IMR-90 (cell line): ENCODE measurements around the gene SSBP2. TPM values are rescaled to one million over a fixed set of nuclear protein-coding genes. Genes with fewer than 3 reads are reported as not detected.
A peak's percentile ranks its signal among the peaks of the same experiment; 100 is the strongest.

Experiments used
- ATAC-seq: fragments of 200-7000 bp; cut with Tn5 transposase; 2 replicates; pipeline ENCODE4 v1.9.1; 2020; ENCODE audit warnings: low read depth, mild to moderate bottlenecking, moderate library complexity
- BruUV-seq: library from RNA; stranded (reverse); fragments of 400-500 nt; replicated peaks from 2 replicates; lab custom pipeline; 2021; lab: Mats Ljungman, UMichigan
- CTCF ChIA-PET: fragments of 300-600 bp; formaldehyde crosslinking; extraction: SDS; loops from one replicate; lab custom pipeline; 2021; ENCODE audit warnings: antibody characterized with exemption; lab: Yijun Ruan, JAX
- POLR2A ChIA-PET: fragments of 300-600 bp; sonication (Branson Sonifier 250); formaldehyde crosslinking; loops from one replicate; lab custom pipeline; 2022; ENCODE audit warnings: antibody characterized with exemption; ENCODE audit not compliant: unreplicated experiment; lab: Charles Lee
- DNase-seq: peaks from one replicate; pipeline ENCODE4 v3.0.0; 2013
- H2AFZ ChIP-seq: replicated peaks from 2 replicates; pipeline ENCODE3; 2013; ENCODE audit warnings: low read length, mild to moderate bottlenecking; ENCODE audit not compliant: poor library complexity
- H2AK5ac ChIP-seq: 2 replicates; pipeline ENCODE4 v1.6.1; 2013; ENCODE audit warnings: low read depth, low read length, inconsistent platforms
- H2AK9ac ChIP-seq: replicated peaks from 2 replicates; pipeline ENCODE3; 2013; ENCODE audit warnings: mild to moderate bottlenecking, low read depth, low read length, moderate library complexity; ENCODE audit not compliant: poor library complexity
- H2BK120ac ChIP-seq: 2 replicates; pipeline ENCODE4 v1.6.1; 2013; ENCODE audit warnings: low read depth, low read length, inconsistent platforms
- H2BK15ac ChIP-seq: 3 replicates; pipeline ENCODE4 v1.6.1; 2013; ENCODE audit warnings: low read depth, low read length, inconsistent platforms
- H2BK20ac ChIP-seq: 2 replicates; pipeline ENCODE4 v1.6.1; 2013; ENCODE audit warnings: low read depth, mild to moderate bottlenecking, inconsistent platforms, low read length, moderate library complexity
- H2BK5ac ChIP-seq: 2 replicates; pipeline ENCODE4 v1.6.1; 2013; ENCODE audit warnings: mild to moderate bottlenecking, low read depth, low read length, inconsistent platforms; ENCODE audit not compliant: poor library complexity, severe bottlenecking
- H3K14ac ChIP-seq: replicated peaks from 2 replicates; pipeline ENCODE4 v1.6.1; 2013; ENCODE audit warnings: low read depth, low read length, inconsistent platforms
- H3K18ac ChIP-seq: 2 replicates; pipeline ENCODE4 v1.6.1; 2013; ENCODE audit warnings: low read depth, low read length, control low read depth
- H3K23ac ChIP-seq: 2 replicates; pipeline ENCODE4 v1.6.1; 2013; ENCODE audit warnings: low read depth, low read length, inconsistent platforms
- H3K27ac ChIP-seq: 2 replicates; pipeline ENCODE4 v1.5.1; 2013; ENCODE audit warnings: mild to moderate bottlenecking, control low read depth, low read length; ENCODE audit not compliant: insufficient read depth
- H3K27me3 ChIP-seq: 2 replicates; pipeline ENCODE4 v1.6.1; 2013; ENCODE audit warnings: low read length; ENCODE audit not compliant: control insufficient read depth, insufficient read depth
- H3K36me3 ChIP-seq: 2 replicates; pipeline ENCODE4 v1.6.1; 2013; ENCODE audit warnings: low read length, mixed read lengths; ENCODE audit not compliant: control insufficient read depth, insufficient read depth
- H3K4ac ChIP-seq: 2 replicates; pipeline ENCODE4 v1.6.1; 2013; ENCODE audit warnings: low read depth, low read length, inconsistent platforms
- H3K4me1 ChIP-seq: 2 replicates; pipeline ENCODE4 v1.6.1; 2013; ENCODE audit warnings: low read length, mixed read lengths; ENCODE audit not compliant: control insufficient read depth, insufficient read depth
- H3K4me2 ChIP-seq: 2 replicates; pipeline ENCODE4 v1.6.1; 2013; ENCODE audit warnings: low read depth, mild to moderate bottlenecking, control low read depth, low read length, moderate library complexity
- H3K4me3 ChIP-seq: 2 replicates; pipeline ENCODE4 v1.5.1; 2013; ENCODE audit warnings: low read depth, mild to moderate bottlenecking, control low read depth, low read length, moderate library complexity; ENCODE audit not compliant: insufficient read depth
- H3K56ac ChIP-seq: 2 replicates; pipeline ENCODE4 v1.6.1; 2013; ENCODE audit warnings: low read length, inconsistent platforms; ENCODE audit not compliant: insufficient read depth; ENCODE audit errors: extremely low read depth
- H3K79me1 ChIP-seq, 2 experiments: 2 replicates each; pipeline ENCODE4 v1.6.1; 2013; ENCODE audit warnings: low read length in 2 of 2, inconsistent platforms in 1 of 2, low read depth in 1 of 2
- H3K9ac ChIP-seq: 2 replicates; pipeline ENCODE4 v1.6.1; 2013; ENCODE audit warnings: low read depth, low read length, control low read depth
- H3K9me1 ChIP-seq: 2 replicates; pipeline ENCODE4 v1.6.1; 2013; ENCODE audit warnings: low read length, inconsistent platforms; ENCODE audit not compliant: insufficient read depth
- H3K9me3 ChIP-seq: 2 replicates; pipeline ENCODE4 v1.6.1; 2013; ENCODE audit warnings: low read length; ENCODE audit not compliant: control insufficient read depth, insufficient read depth
- H4K20me1 ChIP-seq: 2 replicates; pipeline ENCODE4 v1.6.1; 2013; ENCODE audit warnings: low read length, inconsistent platforms; ENCODE audit not compliant: insufficient read depth
- H4K5ac ChIP-seq: 2 replicates; pipeline ENCODE4 v1.6.1; 2013; ENCODE audit warnings: mild to moderate bottlenecking, low read depth, low read length, control low read depth
- H4K8ac ChIP-seq, 2 experiments: 2 replicates each; pipeline ENCODE4 v1.6.1; 2013; ENCODE audit warnings: low read depth in 2 of 2, low read length in 2 of 2, control low read depth in 1 of 2, inconsistent platforms in 1 of 2
- H4K91ac ChIP-seq: 2 replicates; pipeline ENCODE4 v1.6.1; 2013; ENCODE audit warnings: low read depth, low read length, inconsistent platforms; ENCODE audit not compliant: insufficient read depth
- CEBPB ChIP-seq: IDR thresholded peaks from 2 replicates; pipeline ENCODE4 v1.6.1; 2012; ENCODE audit warnings: low read depth, low read length, improper control_type of control experiment
- SMC3 ChIP-seq: fragments of 150-350 bp; IDR thresholded peaks from 2 replicates; pipeline ENCODE4 v1.6.1; 2016; ENCODE audit warnings: low read depth, mild to moderate bottlenecking, antibody characterized with exemption, low read length, moderate library complexity
- WGBS, 2 experiments: methylation state at CpG; one replicate each; pipeline versions ENCODE4 v1.1.5 to v1.1.7; 2013; ENCODE audit warnings: missing lambda C conversion rate in 2 of 2; ENCODE audit not compliant: insufficient read length in 1 of 2; ENCODE audit errors: extremely low coverage in 2 of 2; 5-methylcytosine and 5-hydroxymethylcytosine counted together
- dilution Hi-C: fragments of 300-500 bp; cut with HindIII; formaldehyde crosslinking; loops from one replicate; pipeline ENCODE4 v1.14.3; 2018; ENCODE audit warnings: low sequenced_read_pairs; ENCODE audit not compliant: unreplicated experiment
- in situ Hi-C: fragments of 300-500 bp; cut with MboI; formaldehyde crosslinking; loops from 3 replicates; pipeline ENCODE4 v1.14.3; 2019; ENCODE audit warnings: low sequenced_read_pairs, inconsistent platforms, mixed read lengths
- intact Hi-C: fragments of 100-400 bp; cut with micrococcal nuclease; formaldehyde crosslinking; loops from 2 replicates; pipeline ENCODE4 v1.10.0; 2022
- polyA plus RNA-seq, 3 experiments: library from polyadenylated mRNA; depleted of rRNA; stranded (reverse); fragments of >200 nt; gene quantifications; 2 replicates each; pipeline ENCODE4 v1.2.3, GENCODE V29; 2012; ENCODE audit warnings: low replicate concordance in 1 of 3
- total RNA-seq: library from RNA; depleted of rRNA; stranded (reverse); fragments of >200 nt; gene quantifications from 2 replicates; pipeline ENCODE4 v1.2.3, GENCODE V29; 2012

SSBP2 gene
- total and polyA plus RNA-seq, 2 of the 4 experiments (the other 2 are of a cell fraction), result 38.4 to 42.7 TPM

GRCh38 chr5:81549123-81549522 lies 201.8 kb downstream of the SSBP2 start:
- in situ Hi-C loops, result no loop called here
- Histone ChIP-seq H3K79me1 (no peaks in the 10 kb centered on the region), H3K4ac (no peak overlapping the region), H4K20me1 (no peaks in the 10 kb centered on the region), H3K9me1 (no peaks in the 10 kb centered on the region), H4K8ac (no peak overlapping the region), H2AFZ (no peak overlapping the region), H3K27ac (no peak overlapping the region), H2BK120ac (no peak overlapping the region), H2BK5ac (no peak overlapping the region), H3K56ac (no peak overlapping the region), H3K23ac (no peak overlapping the region), H3K27me3 (no peaks in the 10 kb centered on the region), H4K91ac (no peak overlapping the region), H2BK20ac (no peak overlapping the region), H4K5ac (no peak overlapping the region), H3K36me3 (no peaks in the 10 kb centered on the region), H2BK15ac (no peak overlapping the region), H3K4me3 (no peak overlapping the region), H3K9ac (no peak overlapping the region), H3K9me3 (no peaks in the 10 kb centered on the region), H3K14ac (no peak overlapping the region), H3K4me1 (no peaks in the 10 kb centered on the region), H2AK5ac (no peak overlapping the region), H3K4me2 (no peak overlapping the region), H2AK9ac (no peak overlapping the region), H3K18ac (no peak overlapping the region)
- DNase-seq (no peak), ATAC-seq (no peak)
- intact Hi-C loops, result no loop called here
- no CpG with 5 or more reads among the region's 7 CpGs for WGBS, 2 experiments
- dilution Hi-C loops, result no loop called here
- TF ChIP-seq CEBPB (peak; percentile 67), SMC3 (no peak)
- ChIA-PET CTCF (interaction anchor here (0.6 kb wide), 1 partner anchor 8 kb away, joined by 3 read pairs; no protein-coding TSS in a partner anchor), POLR2A (no interaction called here)
- BruUV-seq, result no TSS peak
